Measurements from ENCODE around the gene NLRP10. TPM values are rescaled to one million over a fixed set of nuclear protein-coding genes. Genes with fewer than 3 reads are reported as not detected.

NLRP10 gene, protein sequence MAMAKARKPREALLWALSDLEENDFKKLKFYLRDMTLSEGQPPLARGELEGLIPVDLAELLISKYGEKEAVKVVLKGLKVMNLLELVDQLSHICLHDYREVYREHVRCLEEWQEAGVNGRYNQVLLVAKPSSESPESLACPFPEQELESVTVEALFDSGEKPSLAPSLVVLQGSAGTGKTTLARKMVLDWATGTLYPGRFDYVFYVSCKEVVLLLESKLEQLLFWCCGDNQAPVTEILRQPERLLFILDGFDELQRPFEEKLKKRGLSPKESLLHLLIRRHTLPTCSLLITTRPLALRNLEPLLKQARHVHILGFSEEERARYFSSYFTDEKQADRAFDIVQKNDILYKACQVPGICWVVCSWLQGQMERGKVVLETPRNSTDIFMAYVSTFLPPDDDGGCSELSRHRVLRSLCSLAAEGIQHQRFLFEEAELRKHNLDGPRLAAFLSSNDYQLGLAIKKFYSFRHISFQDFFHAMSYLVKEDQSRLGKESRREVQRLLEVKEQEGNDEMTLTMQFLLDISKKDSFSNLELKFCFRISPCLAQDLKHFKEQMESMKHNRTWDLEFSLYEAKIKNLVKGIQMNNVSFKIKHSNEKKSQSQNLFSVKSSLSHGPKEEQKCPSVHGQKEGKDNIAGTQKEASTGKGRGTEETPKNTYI
- total RNA-seq: not detected

GRCh38 chr11:7965386-7965785, at the start of gene NLRP10:
Gene NLRP10, minus strand, starts transcription at chr11:7965447. Its CDS starts 1,952 bp downstream, at chr11:7963495.
- CTCF ChIA-PET: no interaction called here
- Mint-ChIP-seq H3K27ac (no peak within 1 kb of the TSS), H3K36me3 (ENCODE audit: low read depth) (no peaks in the 10 kb centered on the region), H3K9me3 (no peaks in the 10 kb centered on the region), H3K4me3 (no peak within 1 kb of the TSS), H3K4me1 (ENCODE audit: low read depth) (no peaks in the 10 kb centered on the region), H3K27me3 (ENCODE audit: low read depth) (peaks cover 7% of the 10 kb centered on the region)
- intact Hi-C loops (cut with micrococcal nuclease): no loop called here
- no peak for DNase-seq

DNA sequence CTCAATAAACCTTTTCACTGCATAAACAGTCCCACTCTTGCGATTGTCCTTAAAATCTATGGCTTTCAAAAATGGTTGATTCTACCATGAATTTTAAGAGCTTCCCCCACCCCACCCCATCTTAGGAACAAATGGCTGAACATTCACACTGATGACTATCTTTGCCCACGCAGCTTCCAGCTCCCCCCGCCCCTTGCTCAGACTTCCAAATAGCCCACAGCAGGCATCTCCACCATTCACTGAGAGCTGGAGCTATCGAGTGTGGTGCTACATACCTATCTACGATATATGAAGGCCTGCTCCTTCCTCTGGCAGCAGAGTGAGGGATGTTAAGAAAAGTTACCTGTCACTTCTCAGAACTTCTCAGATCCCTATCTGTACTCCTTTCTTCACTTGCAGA, 48.6 kb upstream of the NLRP10 start:
- Mint-ChIP-seq H3K9me3 (no peaks in the 10 kb centered on the region), H3K27me3 (ENCODE audit: low read depth) (peaks cover 26% of the 10 kb centered on the region), H3K4me1 (ENCODE audit: low read depth) (peaks cover 4% of the 10 kb centered on the region), H3K27ac (no peak overlapping the region), H3K36me3 (ENCODE audit: low read depth) (no peaks in the 10 kb centered on the region), H3K4me3 (no peak overlapping the region)
- CTCF ChIA-PET: interaction anchor here (1.1 kb wide), 1 partner anchor 86 kb away, joined by 3 read pairs; no protein-coding TSS in a partner anchor
- intact Hi-C loops (cut with micrococcal nuclease): no loop called here
- no peak for DNase-seq

DNA sequence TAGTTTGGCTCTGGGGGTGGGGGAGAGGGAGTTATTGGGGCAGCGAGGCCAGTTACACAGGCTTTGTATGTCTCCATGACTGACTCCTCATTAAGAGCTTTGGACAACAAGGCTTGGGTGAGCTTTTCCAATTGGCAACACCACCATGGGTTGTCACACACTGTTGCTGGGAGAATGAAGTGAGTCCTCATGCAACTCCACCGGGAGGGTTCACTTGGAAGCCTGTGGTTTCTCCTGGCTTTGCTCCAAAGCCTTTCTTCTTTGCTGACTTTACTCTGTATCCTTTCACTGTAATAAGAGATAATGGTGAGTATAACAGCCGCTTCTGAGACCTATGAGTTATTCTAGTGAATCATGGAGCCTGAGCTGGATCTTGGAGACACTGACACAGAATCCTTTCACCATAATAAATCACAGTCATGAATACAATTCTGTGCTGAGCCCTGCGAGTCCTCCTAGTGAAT, 46.8 kb upstream of the NLRP10 start:
- no peak overlapping the region for H3K4me3 Mint-ChIP-seq
- DNase-seq: no peak
- no peaks in the 10 kb centered on the region for H3K9me3 Mint-ChIP-seq
- no peaks in the 10 kb centered on the region for H3K4me1 Mint-ChIP-seq (ENCODE audit: low read depth)
- CTCF ChIA-PET: interaction anchor here (1.2 to 2.0 kb wide), 4 partner anchors 21 to 87 kb away, joined by 4 to 12 read pairs (median 4); no protein-coding TSS in a partner anchor
- H3K27ac Mint-ChIP-seq: no peak overlapping the region
- peaks cover 12% of the 10 kb centered on the region for H3K27me3 Mint-ChIP-seq (ENCODE audit: low read depth)
- intact Hi-C loops (cut with micrococcal nuclease): no loop called here
- H3K36me3 Mint-ChIP-seq (ENCODE audit: low read depth): no peaks in the 10 kb centered on the region

DNA sequence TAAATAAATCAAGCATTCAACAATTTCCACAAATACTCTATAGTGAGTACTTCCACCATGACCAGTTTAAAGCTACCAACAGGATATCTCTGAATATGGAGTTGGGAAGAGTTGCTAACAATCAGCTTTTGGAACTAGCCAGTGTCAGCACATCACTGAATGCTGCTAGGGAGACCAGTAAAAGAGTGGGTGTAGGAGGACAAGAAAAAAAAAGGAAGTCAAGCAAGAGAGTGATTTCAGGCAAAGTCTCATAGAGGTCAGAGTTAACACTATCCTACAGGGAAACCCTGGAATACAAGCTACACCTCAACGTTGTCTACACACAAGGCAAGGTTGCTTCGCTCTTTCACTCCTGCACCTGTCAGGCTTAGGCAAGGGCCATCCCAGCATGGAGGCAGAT, 46.1 kb upstream of the NLRP10 start:
- Mint-ChIP-seq H3K4me3 (no peak overlapping the region), H3K36me3 (ENCODE audit: low read depth) (no peaks in the 10 kb centered on the region), H3K27ac (no peak overlapping the region), H3K9me3 (no peaks in the 10 kb centered on the region), H3K27me3 (ENCODE audit: low read depth) (peaks cover 10% of the 10 kb centered on the region), H3K4me1 (ENCODE audit: low read depth) (no peaks in the 10 kb centered on the region)
- DNase-seq: no peak
- intact Hi-C loops (cut with micrococcal nuclease): no loop called here
- CTCF ChIA-PET: interaction anchor here (0.8 to 2.0 kb wide), 4 partner anchors 18 to 87 kb away, joined by 3 to 12 read pairs (median 4); no protein-coding TSS in a partner anchor

DNA sequence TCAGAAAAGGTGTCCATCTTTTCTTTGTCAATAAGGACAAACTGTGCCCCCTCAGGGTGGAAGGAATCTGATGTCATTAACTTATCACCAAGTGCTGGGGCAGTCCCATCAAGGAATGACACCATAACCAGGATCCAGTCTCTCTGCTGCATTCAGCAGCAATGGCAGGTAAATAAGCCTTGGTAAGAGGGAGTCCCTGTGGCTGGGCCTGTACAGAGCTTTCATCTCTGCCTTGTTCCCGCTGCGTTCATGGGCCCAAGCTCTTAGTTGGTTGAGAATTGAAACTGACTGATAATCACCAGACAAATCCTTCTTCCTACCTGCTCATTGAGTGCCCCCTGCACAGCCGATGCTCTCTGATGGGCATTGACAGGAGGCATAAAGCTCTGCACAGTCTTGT, 44.6 kb upstream of the NLRP10 start:
- CTCF ChIA-PET: interaction anchor here (1.1 to 5.1 kb wide), 2 partner anchors 82 to 90 kb away, joined by 5 to 81 read pairs; no protein-coding TSS in a partner anchor
- H3K27ac Mint-ChIP-seq: no peak overlapping the region
- H3K36me3 Mint-ChIP-seq (ENCODE audit: low read depth): no peaks in the 10 kb centered on the region
- intact Hi-C loops (cut with micrococcal nuclease): loop anchor here (5.0 kb wide), 1 partner anchor 557 kb away; no protein-coding TSS in a partner anchor
- H3K27me3 Mint-ChIP-seq (ENCODE audit: low read depth): peaks cover 7% of the 10 kb centered on the region
- no peak overlapping the region for H3K4me3 Mint-ChIP-seq
- no peak for DNase-seq
- no peaks in the 10 kb centered on the region for H3K4me1 Mint-ChIP-seq (ENCODE audit: low read depth)
- H3K9me3 Mint-ChIP-seq: no peaks in the 10 kb centered on the region

DNA sequence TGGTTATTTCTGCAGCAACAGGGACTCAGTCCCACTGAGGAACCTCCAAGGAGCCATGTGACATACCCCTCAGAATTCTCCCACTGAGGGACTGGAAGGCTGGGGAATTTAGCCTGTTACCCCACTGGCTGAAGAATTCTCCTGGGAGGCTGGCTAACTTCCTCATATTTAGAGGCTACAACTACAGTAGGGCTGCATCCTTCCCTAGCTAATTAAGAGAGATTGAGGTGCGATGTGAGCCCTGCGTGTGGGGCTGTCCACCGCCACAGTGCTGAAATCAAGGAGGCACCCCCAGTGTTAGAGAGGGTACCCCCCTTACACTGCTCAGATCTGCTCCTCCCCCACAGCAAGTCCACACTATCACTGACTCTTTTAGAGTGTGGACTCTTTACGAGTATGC, 43.0 kb upstream of the NLRP10 start:
- no peaks in the 10 kb centered on the region for H3K36me3 Mint-ChIP-seq (ENCODE audit: low read depth)
- no peak for DNase-seq
- H3K27me3 Mint-ChIP-seq (ENCODE audit: low read depth): no peaks in the 10 kb centered on the region
- no peak overlapping the region for H3K4me3 Mint-ChIP-seq
- no peaks in the 10 kb centered on the region for H3K9me3 Mint-ChIP-seq
- intact Hi-C loops (cut with micrococcal nuclease): loop anchor here (5.0 kb wide), 1 partner anchor 559 kb away; no protein-coding TSS in a partner anchor
- CTCF ChIA-PET: interaction anchor here (3.7 to 6.8 kb wide), 4 partner anchors 8 to 91 kb away, joined by 28 to 90 read pairs (median 55); no protein-coding TSS in a partner anchor
- no peaks in the 10 kb centered on the region for H3K4me1 Mint-ChIP-seq (ENCODE audit: low read depth)
- no peak overlapping the region for H3K27ac Mint-ChIP-seq

DNA sequence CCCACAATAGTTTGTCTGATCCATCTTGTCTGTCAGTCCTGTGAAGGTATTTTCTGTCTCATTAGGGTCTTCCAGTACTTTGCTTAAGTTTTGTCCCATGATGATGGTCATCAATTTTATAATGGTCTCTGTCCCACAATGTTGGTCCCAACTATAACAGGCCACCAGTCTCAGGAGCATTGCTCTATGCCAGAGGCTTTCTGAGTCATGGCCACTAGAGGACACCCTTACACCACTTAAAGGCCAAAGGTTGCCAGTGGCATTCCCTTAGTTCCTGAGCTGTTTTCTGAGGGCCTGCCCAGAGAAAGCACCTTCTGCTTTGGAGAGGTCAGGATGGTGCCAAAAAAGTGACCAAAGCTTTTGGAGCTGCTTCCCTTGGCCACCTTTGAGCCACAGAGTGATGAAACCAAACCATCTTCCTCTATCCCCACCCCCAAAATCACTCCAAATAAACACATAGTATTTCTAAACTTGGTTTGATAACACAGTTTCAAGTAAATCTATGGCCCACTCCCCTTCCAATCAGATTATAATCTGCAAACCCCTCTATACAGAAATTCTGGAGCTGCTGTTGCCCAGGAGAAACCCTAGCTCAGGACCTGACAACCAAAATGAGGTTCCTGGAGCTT, 41.2 kb upstream of the NLRP10 start:
- H3K36me3 Mint-ChIP-seq (ENCODE audit: low read depth): no peaks in the 10 kb centered on the region
- no peaks in the 10 kb centered on the region for H3K9me3 Mint-ChIP-seq
- H3K27me3 Mint-ChIP-seq (ENCODE audit: low read depth): no peaks in the 10 kb centered on the region
- H3K4me3 Mint-ChIP-seq: no peak overlapping the region
- no peak overlapping the region for H3K27ac Mint-ChIP-seq
- H3K4me1 Mint-ChIP-seq (ENCODE audit: low read depth): no peaks in the 10 kb centered on the region
- peak; percentile 63 for DNase-seq
- CTCF ChIA-PET: interaction anchor here (0.6 to 6.8 kb wide), 18 partner anchors 10 to 965 kb away, joined by 3 to 90 read pairs (median 4); partner anchors contain the start of gene EIF3F
- intact Hi-C loops (cut with micrococcal nuclease): loop anchor here (1.0 to 5.0 kb wide), 6 partner anchors 26 to 561 kb away; no protein-coding TSS in a partner anchor

- CTCF ChIA-PET: interaction anchor here (0.9 to 6.8 kb wide), 6 partner anchors 11 to 94 kb away, joined by 3 to 90 read pairs (median 28); partner anchors contain the start of gene EIF3F
- intact Hi-C loops (cut with micrococcal nuclease): loop anchor here (5.0 kb wide), 1 partner anchor 562 kb away; no protein-coding TSS in a partner anchor
- no peaks in the 10 kb centered on the region for H3K9me3 Mint-ChIP-seq
Observed at GRCh38 chr11:8005556-8005955, 40.3 kb upstream of the NLRP10 start.

GRCh38 chr11:8004008-8004407, 38.8 kb upstream of the NLRP10 start:
- Mint-ChIP-seq H3K4me1 (ENCODE audit: low read depth) (no peaks in the 10 kb centered on the region), H3K27ac (no peak overlapping the region), H3K27me3 (ENCODE audit: low read depth) (no peaks in the 10 kb centered on the region), H3K36me3 (ENCODE audit: low read depth) (peaks cover 9% of the 10 kb centered on the region), H3K9me3 (no peaks in the 10 kb centered on the region), H3K4me3 (no peak overlapping the region)
- DNase-seq: no peak
- intact Hi-C loops (cut with micrococcal nuclease): no loop called here
- CTCF ChIA-PET: interaction anchor here (0.6 to 6.8 kb wide), 3 partner anchors 62 to 96 kb away, joined by 3 to 90 read pairs (median 11); no protein-coding TSS in a partner anchor

More at GRCh38 chr11:8005556-8005955, 40.3 kb upstream of the NLRP10 start:
- Mint-ChIP-seq H3K4me1 (ENCODE audit: low read depth) (no peaks in the 10 kb centered on the region), H3K27ac (no peak overlapping the region), H3K4me3 (no peak overlapping the region), H3K27me3 (ENCODE audit: low read depth) (no peaks in the 10 kb centered on the region), H3K36me3 (ENCODE audit: low read depth) (no peaks in the 10 kb centered on the region)
- no peak for DNase-seq

DNA sequence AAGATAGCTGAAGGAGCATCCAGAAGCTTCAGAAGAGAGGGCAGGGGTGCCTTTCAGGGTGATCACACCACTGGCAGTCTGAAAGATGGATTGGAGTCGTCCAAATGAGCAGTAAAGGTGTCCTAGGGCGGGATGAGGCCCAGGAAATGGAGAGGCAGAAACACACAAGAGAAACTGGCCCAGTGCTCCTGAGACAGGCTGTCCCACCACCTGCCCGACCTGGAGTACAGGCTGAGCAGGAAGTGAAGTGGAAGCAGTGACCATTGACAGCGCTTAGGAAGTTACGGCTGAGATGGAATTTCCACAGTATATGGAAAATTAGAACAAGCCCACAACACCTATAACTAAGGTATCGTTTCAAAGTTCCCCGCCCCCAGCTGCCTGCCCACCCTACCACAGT, 37.9 kb upstream of the NLRP10 start:
- no peaks in the 10 kb centered on the region for H3K4me1 Mint-ChIP-seq (ENCODE audit: low read depth)
- H3K27me3 Mint-ChIP-seq (ENCODE audit: low read depth): no peaks in the 10 kb centered on the region
- H3K9me3 Mint-ChIP-seq: no peaks in the 10 kb centered on the region
- intact Hi-C loops (cut with micrococcal nuclease): no loop called here
- CTCF ChIA-PET: interaction anchor here (2.4 to 6.8 kb wide), 2 partner anchors 89 to 97 kb away, joined by 11 to 90 read pairs; no protein-coding TSS in a partner anchor
- H3K4me3 Mint-ChIP-seq: no peak overlapping the region
- peaks cover 11% of the 10 kb centered on the region for H3K36me3 Mint-ChIP-seq (ENCODE audit: low read depth)
- no peak overlapping the region for H3K27ac Mint-ChIP-seq
- DNase-seq: no peak

DNA sequence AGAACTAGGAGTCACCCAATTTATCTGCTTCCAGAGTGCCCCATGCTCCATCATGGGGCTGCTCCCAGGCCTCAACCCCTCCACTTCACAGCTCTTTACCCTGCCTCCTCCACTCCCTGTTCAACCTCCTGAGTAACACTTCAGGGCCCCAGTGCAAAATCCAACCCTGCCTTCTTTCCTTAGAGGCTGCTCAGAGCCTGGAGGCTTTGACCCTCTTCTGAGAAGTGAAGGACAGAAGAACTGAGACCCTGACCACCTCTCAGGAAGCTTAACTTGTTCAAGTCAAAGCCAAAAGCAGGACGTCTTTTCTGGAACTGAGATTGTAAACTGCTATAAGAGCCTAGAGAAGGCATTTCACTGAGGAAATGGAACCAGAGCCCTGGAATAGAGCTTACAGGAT, 37.4 kb upstream of the NLRP10 start:
- Mint-ChIP-seq H3K27me3 (ENCODE audit: low read depth) (no peaks in the 10 kb centered on the region), H3K4me3 (no peak overlapping the region), H3K27ac (no peak overlapping the region), H3K4me1 (ENCODE audit: low read depth) (no peaks in the 10 kb centered on the region), H3K36me3 (ENCODE audit: low read depth) (peaks cover 14% of the 10 kb centered on the region), H3K9me3 (no peaks in the 10 kb centered on the region)
- intact Hi-C loops (cut with micrococcal nuclease): no loop called here
- CTCF ChIA-PET: interaction anchor here (2.4 to 6.8 kb wide), 2 partner anchors 90 to 97 kb away, joined by 11 to 90 read pairs; no protein-coding TSS in a partner anchor
- no peak for DNase-seq

Measured in activated naive CD4-positive, alpha-beta T cell treated with anti-CD3 and anti-CD28 coated beads for 36 hours (primary cell).